ENCODE measurements around the gene ACOX3. TPM values are rescaled to one million over a fixed set of nuclear protein-coding genes. Genes with fewer than 3 reads are reported as not detected.

ACOX3 gene
- total RNA-seq, 1 donor from 2014 or later, result 51.6 TPM

GRCh38 chr4:8402640-8403039, 37.9 kb downstream of the ACOX3 start:
- no peaks in the 10 kb centered on the region for H3K9me3 Mint-ChIP-seq (ENCODE audit: low read depth)

GRCh38 chr4:8402181-8402597, 38.3 kb downstream of the ACOX3 start:
- no peak for TF ChIP-seq CTCF (IDR thresholded peaks at IDR 0.05)
- peaks cover 7% of the 10 kb centered on the region for H3K4me1 Mint-ChIP-seq (ENCODE audit: low read depth)
- H3K36me3 Mint-ChIP-seq (ENCODE audit: low read depth), result peaks cover 30% of the 10 kb centered on the region
- H3K9me3 Mint-ChIP-seq (ENCODE audit: low read depth), result no peaks in the 10 kb centered on the region
- DNase-seq (ENCODE audit: low spot score), result peak; percentile 81
- no peak overlapping the region for H3K27ac Mint-ChIP-seq (ENCODE audit: unreplicated experiment)
- H3K4me3 Mint-ChIP-seq (ENCODE audit: unreplicated experiment), result no peak overlapping the region
- no peaks in the 10 kb centered on the region for H3K27me3 Mint-ChIP-seq (ENCODE audit: low read depth)

More at GRCh38 chr4:8402640-8403039, 37.9 kb downstream of the ACOX3 start:
- H3K4me3 Mint-ChIP-seq (ENCODE audit: unreplicated experiment), result no peak overlapping the region
- H3K27me3 Mint-ChIP-seq (ENCODE audit: low read depth), result no peaks in the 10 kb centered on the region
- peak; percentile 61 for DNase-seq (ENCODE audit: low spot score)
- H3K27ac Mint-ChIP-seq (ENCODE audit: unreplicated experiment), result no peak overlapping the region
- no peak for TF ChIP-seq CTCF (IDR thresholded peaks at IDR 0.05)
- H3K4me1 Mint-ChIP-seq (ENCODE audit: low read depth), result peaks cover 7% of the 10 kb centered on the region
- peaks cover 30% of the 10 kb centered on the region for H3K36me3 Mint-ChIP-seq (ENCODE audit: low read depth)

- Mint-ChIP-seq H3K4me3 (ENCODE audit: unreplicated experiment) (no peak overlapping the region), H3K4me1 (ENCODE audit: low read depth) (peaks cover 7% of the 10 kb centered on the region), H3K27me3 (ENCODE audit: low read depth) (no peaks in the 10 kb centered on the region), H3K36me3 (ENCODE audit: low read depth) (peaks cover 32% of the 10 kb centered on the region), H3K27ac (ENCODE audit: unreplicated experiment) (no peak overlapping the region), H3K9me3 (ENCODE audit: low read depth) (no peaks in the 10 kb centered on the region)
- peak; percentile 73 for DNase-seq (ENCODE audit: low spot score)
- TF ChIP-seq CTCF (IDR thresholded peaks at IDR 0.05), result no peak
Observed at GRCh38 chr4:8401665-8402064, 38.9 kb downstream of the ACOX3 start.

GRCh38 chr4:8400632-8401325, 39.7 kb downstream of the ACOX3 start:
- Mint-ChIP-seq H3K27me3 (ENCODE audit: low read depth) (no peaks in the 10 kb centered on the region), H3K36me3 (ENCODE audit: low read depth) (peaks cover 30% of the 10 kb centered on the region), H3K27ac (ENCODE audit: unreplicated experiment) (no peak overlapping the region)

GRCh38 chr4:8399298-8399697, 41.2 kb downstream of the ACOX3 start:
- peaks cover 30% of the 10 kb centered on the region for H3K36me3 Mint-ChIP-seq (ENCODE audit: low read depth)
- H3K27ac Mint-ChIP-seq (ENCODE audit: unreplicated experiment), result no peak overlapping the region
- H3K4me1 Mint-ChIP-seq (ENCODE audit: low read depth), result peaks cover 13% of the 10 kb centered on the region
- TF ChIP-seq CTCF (IDR thresholded peaks at IDR 0.05), result no peak
- H3K27me3 Mint-ChIP-seq (ENCODE audit: low read depth), result no peaks in the 10 kb centered on the region
- DNase-seq (ENCODE audit: low spot score), result peak; percentile 74
- no peak overlapping the region for H3K4me3 Mint-ChIP-seq (ENCODE audit: unreplicated experiment)
- no peaks in the 10 kb centered on the region for H3K9me3 Mint-ChIP-seq (ENCODE audit: low read depth)

More at GRCh38 chr4:8400632-8401325, 39.7 kb downstream of the ACOX3 start:
- no peak for TF ChIP-seq CTCF (IDR thresholded peaks at IDR 0.05)
- Mint-ChIP-seq H3K4me3 (ENCODE audit: unreplicated experiment) (no peak overlapping the region), H3K4me1 (ENCODE audit: low read depth) (peaks cover 7% of the 10 kb centered on the region), H3K9me3 (ENCODE audit: low read depth) (no peaks in the 10 kb centered on the region)
- DNase-seq (ENCODE audit: low spot score), result no peak

Measured in chondrocyte (in vitro differentiated cells).